ENCODE results near the gene PSMC3. TPM values are rescaled to one million over a fixed set of nuclear protein-coding genes. Genes with fewer than 3 reads are reported as not detected.

PSMC3 gene
- total RNA-seq, 1 experiment from 2014 or later = 701 TPM

DNA sequence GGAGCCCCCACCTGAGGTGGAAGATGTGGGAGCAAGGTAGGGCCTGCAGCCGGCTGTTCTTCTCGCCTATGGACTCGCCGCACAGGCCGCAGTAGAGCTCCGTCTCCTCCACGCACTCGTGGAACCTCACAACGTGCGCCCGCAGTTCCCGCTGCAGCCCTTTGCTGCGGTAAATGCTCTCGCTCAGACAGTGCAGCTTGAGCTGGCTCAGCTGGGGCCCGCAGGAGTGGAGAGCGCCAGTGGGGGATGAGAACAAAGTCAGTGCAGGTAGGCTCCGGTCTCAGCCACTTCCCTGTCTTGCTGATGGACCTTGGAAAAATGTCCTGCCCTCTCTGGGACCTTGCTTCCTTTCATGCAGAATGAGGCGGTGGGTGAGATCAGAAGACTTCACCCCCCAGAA is 12.5 kb upstream of the PSMC3 start:
- no peaks in the 10 kb centered on the region for H3K9me3 ChIP-seq (ENCODE audit: low read depth, low read length, poor library complexity, severe bottlenecking)
- no peak for DNase-seq (ENCODE audit: low spot score)
- H3K27me3 ChIP-seq (replicated peaks; ENCODE audit: insufficient read depth, low read depth, low read length, poor library complexity) = no peaks in the 10 kb centered on the region
- ChIA-PET CTCF (interaction anchor here (0.7 kb wide), 1 partner anchor 16 kb away, joined by 3 read pairs; no protein-coding TSS in a partner anchor), POLR2A (ENCODE audit: low non-redundant PET) (no interaction called here)
- no peaks in the 10 kb centered on the region for H3K36me3 ChIP-seq (ENCODE audit: insufficient read depth, low read length, poor library complexity, severe bottlenecking)
- H3K4me1 ChIP-seq (ENCODE audit: insufficient read depth, low read length, poor library complexity, severe bottlenecking) = no peaks in the 10 kb centered on the region
- TF ChIP-seq, protein P1, sequence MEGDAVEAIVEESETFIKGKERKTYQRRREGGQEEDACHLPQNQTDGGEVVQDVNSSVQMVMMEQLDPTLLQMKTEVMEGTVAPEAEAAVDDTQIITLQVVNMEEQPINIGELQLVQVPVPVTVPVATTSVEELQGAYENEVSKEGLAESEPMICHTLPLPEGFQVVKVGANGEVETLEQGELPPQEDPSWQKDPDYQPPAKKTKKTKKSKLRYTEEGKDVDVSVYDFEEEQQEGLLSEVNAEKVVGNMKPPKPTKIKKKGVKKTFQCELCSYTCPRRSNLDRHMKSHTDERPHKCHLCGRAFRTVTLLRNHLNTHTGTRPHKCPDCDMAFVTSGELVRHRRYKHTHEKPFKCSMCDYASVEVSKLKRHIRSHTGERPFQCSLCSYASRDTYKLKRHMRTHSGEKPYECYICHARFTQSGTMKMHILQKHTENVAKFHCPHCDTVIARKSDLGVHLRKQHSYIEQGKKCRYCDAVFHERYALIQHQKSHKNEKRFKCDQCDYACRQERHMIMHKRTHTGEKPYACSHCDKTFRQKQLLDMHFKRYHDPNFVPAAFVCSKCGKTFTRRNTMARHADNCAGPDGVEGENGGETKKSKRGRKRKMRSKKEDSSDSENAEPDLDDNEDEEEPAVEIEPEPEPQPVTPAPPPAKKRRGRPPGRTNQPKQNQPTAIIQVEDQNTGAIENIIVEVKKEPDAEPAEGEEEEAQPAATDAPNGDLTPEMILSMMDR (conservative IDR thresholded peaks at IDR 0.05; ENCODE audit: low read depth, low read length) = no peak
- TF ChIP-seq EZH2 (IDR thresholded peaks at IDR 0.05; ENCODE audit: borderline replicate concordance, low read depth, low read length, poor library complexity, severe bottlenecking) = no peak
- intact Hi-C loops (cut with micrococcal nuclease; ENCODE audit: unreplicated experiment) = no loop called here
- no peak overlapping the region for H3K27ac ChIP-seq (ENCODE audit: low read depth, low read length, poor library complexity, severe bottlenecking)
- no peak overlapping the region for H3K4me3 ChIP-seq (ENCODE audit: low read depth, low read length, poor library complexity, severe bottlenecking)
- BruUV-seq (replicated peaks) = no TSS peak

DNA sequence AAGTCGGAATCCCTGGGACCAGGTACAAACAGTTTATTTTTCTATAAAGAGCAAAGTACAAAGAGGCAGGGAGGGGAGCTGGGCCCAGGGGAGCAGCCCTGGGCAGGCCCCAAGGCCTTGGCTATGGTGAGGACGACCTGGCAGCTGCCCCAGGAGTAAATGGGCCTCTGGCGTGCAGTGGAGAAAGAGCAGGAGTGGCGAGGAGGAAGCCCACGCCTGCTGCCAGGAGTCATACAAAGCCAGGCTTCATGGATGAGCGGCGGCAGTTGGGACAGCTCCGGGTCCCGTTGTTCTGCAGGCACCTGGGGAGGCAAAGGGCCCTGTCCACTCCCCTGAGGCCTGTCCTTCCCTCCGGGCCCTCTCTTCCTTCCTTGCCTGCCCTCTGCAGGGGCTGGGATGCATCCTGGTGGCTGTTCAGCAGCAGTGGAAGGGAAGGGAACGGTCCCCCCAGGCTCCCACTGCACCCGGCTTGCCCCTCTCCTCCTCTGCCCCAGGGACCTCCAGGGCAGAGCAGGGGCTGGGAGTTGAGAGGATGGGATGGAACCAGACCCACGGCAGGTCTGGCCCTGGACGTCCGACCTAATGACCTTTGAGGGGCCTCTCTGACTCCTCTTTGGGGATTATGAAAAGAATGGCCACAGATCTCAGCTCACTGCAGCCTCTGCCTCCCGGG is 11.6 kb upstream of the PSMC3 start:
- H3K9me3 ChIP-seq (ENCODE audit: low read depth, low read length, poor library complexity, severe bottlenecking) = no peaks in the 10 kb centered on the region
- intact Hi-C loops (cut with micrococcal nuclease; ENCODE audit: unreplicated experiment) = no loop called here
- no TSS peak for BruUV-seq (replicated peaks)
- DNase-seq (ENCODE audit: low spot score) = no peak
- no peaks in the 10 kb centered on the region for H3K36me3 ChIP-seq (ENCODE audit: insufficient read depth, low read length, poor library complexity, severe bottlenecking)
- H3K4me3 ChIP-seq (ENCODE audit: low read depth, low read length, poor library complexity, severe bottlenecking) = no peak overlapping the region
- ChIA-PET POLR2A (ENCODE audit: low non-redundant PET) (no interaction called here), CTCF (interaction anchor here (0.7 kb wide), 1 partner anchor 17 kb away, joined by 3 read pairs; no protein-coding TSS in a partner anchor)
- H3K27ac ChIP-seq (ENCODE audit: low read depth, low read length, poor library complexity, severe bottlenecking) = no peak overlapping the region
- no peaks in the 10 kb centered on the region for H3K27me3 ChIP-seq (replicated peaks; ENCODE audit: insufficient read depth, low read depth, low read length, poor library complexity)
- TF ChIP-seq, protein P1 (conservative IDR thresholded peaks at IDR 0.05; ENCODE audit: low read depth, low read length) = no peak
- no peak for TF ChIP-seq EZH2 (IDR thresholded peaks at IDR 0.05; ENCODE audit: borderline replicate concordance, low read depth, low read length, poor library complexity, severe bottlenecking)
- no peaks in the 10 kb centered on the region for H3K4me1 ChIP-seq (ENCODE audit: insufficient read depth, low read length, poor library complexity, severe bottlenecking)

DNA sequence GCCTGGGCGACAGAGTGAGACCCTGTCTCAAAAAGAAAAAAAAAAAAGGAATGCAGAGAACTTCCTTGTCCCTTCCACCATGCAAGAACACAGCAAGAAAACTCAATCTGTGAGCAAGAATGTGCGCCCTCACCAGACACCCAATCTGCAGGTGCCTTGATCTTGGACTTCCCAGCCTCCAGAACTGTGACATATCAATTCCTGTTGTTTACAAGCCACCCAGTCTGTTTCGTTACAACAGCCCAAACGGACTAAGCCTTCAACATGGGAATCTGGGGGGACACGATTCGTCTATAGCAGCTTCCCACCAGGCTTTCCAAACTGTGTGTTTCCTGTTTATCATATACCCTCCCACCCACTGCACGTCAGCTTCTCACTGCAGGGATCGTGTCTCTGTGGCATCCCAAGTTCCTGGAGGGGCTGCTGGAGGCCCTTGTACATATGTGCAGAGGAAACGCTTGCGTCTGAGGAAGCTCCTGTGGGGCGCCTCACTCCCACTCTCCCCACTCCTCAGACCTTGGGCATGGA is 11.0 kb upstream of the PSMC3 start:
- ChIA-PET CTCF (interaction anchor here (0.5 kb wide), 1 partner anchor 143 kb away, joined by 4 read pairs; no protein-coding TSS in a partner anchor), POLR2A (ENCODE audit: low non-redundant PET) (no interaction called here)
- intact Hi-C loops (cut with micrococcal nuclease; ENCODE audit: unreplicated experiment) = no loop called here
- Histone ChIP-seq H3K4me1 (ENCODE audit: insufficient read depth, low read length, poor library complexity, severe bottlenecking) (no peaks in the 10 kb centered on the region), H3K36me3 (ENCODE audit: insufficient read depth, low read length, poor library complexity, severe bottlenecking) (no peaks in the 10 kb centered on the region), H3K4me3 (ENCODE audit: low read depth, low read length, poor library complexity, severe bottlenecking) (no peak overlapping the region), H3K27ac (ENCODE audit: low read depth, low read length, poor library complexity, severe bottlenecking) (no peak overlapping the region), H3K27me3 (replicated peaks; ENCODE audit: insufficient read depth, low read depth, low read length, poor library complexity) (no peaks in the 10 kb centered on the region), H3K9me3 (ENCODE audit: low read depth, low read length, poor library complexity, severe bottlenecking) (no peaks in the 10 kb centered on the region)
- no TSS peak for BruUV-seq (replicated peaks)
- DNase-seq (ENCODE audit: low spot score) = no peak
- no peak for TF ChIP-seq EZH2 (IDR thresholded peaks at IDR 0.05; ENCODE audit: borderline replicate concordance, low read depth, low read length, poor library complexity, severe bottlenecking)
- TF ChIP-seq, protein P1 (conservative IDR thresholded peaks at IDR 0.05; ENCODE audit: low read depth, low read length) = no peak

All from A673 (cell line).